ENCODE data around the gene HIVEP3.

- TF ChIP-seq RAD21 (IDR thresholded peaks at IDR 0.05; ENCODE audit: low read depth), result peak; percentile 22; the same call in 1 of the 2 replicates
- no peak for TF ChIP-seq EP300 (IDR thresholded peaks at IDR 0.05; ENCODE audit: borderline replicate concordance)
- no peak for TF ChIP-seq ZBTB7A (IDR thresholded peaks at IDR 0.05; ENCODE audit: low read depth)
- no peak for TF ChIP-seq REST (IDR thresholded peaks at IDR 0.05; ENCODE audit: low read depth)
- no peak for TF ChIP-seq YY1 (IDR thresholded peaks at IDR 0.05; ENCODE audit: low read depth)
- TF ChIP-seq CEBPB (IDR thresholded peaks at IDR 0.05), result no peak
- TF ChIP-seq TEAD4 (IDR thresholded peaks at IDR 0.05), result no peak
- no peak for TF ChIP-seq TCF12 (IDR thresholded peaks at IDR 0.05; ENCODE audit: low read depth)
- TF ChIP-seq, protein P1, sequence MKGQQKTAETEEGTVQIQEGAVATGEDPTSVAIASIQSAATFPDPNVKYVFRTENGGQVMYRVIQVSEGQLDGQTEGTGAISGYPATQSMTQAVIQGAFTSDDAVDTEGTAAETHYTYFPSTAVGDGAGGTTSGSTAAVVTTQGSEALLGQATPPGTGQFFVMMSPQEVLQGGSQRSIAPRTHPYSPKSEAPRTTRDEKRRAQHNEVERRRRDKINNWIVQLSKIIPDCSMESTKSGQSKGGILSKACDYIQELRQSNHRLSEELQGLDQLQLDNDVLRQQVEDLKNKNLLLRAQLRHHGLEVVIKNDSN (IDR thresholded peaks at IDR 0.05), result no peak
- no peak for TF ChIP-seq NFIC (IDR thresholded peaks at IDR 0.05)
- TF ChIP-seq FOXM1 (IDR thresholded peaks at IDR 0.05; ENCODE audit: borderline replicate concordance, low read depth), result no peak
- TF ChIP-seq CREB1 (IDR thresholded peaks at IDR 0.05; ENCODE audit: low read depth), result no peak
- no peak for TF ChIP-seq TAF1 (IDR thresholded peaks at IDR 0.05; ENCODE audit: low read depth)
- TF ChIP-seq, protein P2, sequence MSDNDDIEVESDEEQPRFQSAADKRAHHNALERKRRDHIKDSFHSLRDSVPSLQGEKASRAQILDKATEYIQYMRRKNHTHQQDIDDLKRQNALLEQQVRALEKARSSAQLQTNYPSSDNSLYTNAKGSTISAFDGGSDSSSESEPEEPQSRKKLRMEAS (IDR thresholded peaks at IDR 0.05), result no peak
These were observed 156.5 kb downstream of the HIVEP3 start for GRCh38 chr1:41762251-41762650.
